ENCODE measurements around the gene EGFL7.

EGFL7 gene

GRCh38 chr9:136673088-136673974, 10.6 kb downstream of the EGFL7 start:
- no peak for DNase-seq (ENCODE audit: extremely low spot score)
- POLR2A ChIA-PET, result no interaction called here
- no peak for TF ChIP-seq CTCF (IDR thresholded peaks at IDR 0.05; ENCODE audit: control extremely low read depth, extremely low read depth, low read depth, missing control alignments)
- CTCF ChIA-PET, result interaction anchor here (0.6 to 4.0 kb wide), 9 partner anchors 9 to 189 kb away, joined by 3 to 44 read pairs (median 6); no protein-coding TSS in a partner anchor

- no peak for TF ChIP-seq CTCF (IDR thresholded peaks at IDR 0.05; ENCODE audit: control extremely low read depth, extremely low read depth, low read depth, missing control alignments)
- ChIA-PET CTCF (interaction anchor here (3.0 to 4.0 kb wide), 2 partner anchors 8 to 22 kb away, joined by 20 to 44 read pairs; no protein-coding TSS in a partner anchor), POLR2A (no interaction called here)
- no peak for DNase-seq (ENCODE audit: extremely low spot score)
These were observed 11.5 kb downstream of the EGFL7 start for GRCh38 chr9:136673975-136674785.

- no peak for TF ChIP-seq CTCF (IDR thresholded peaks at IDR 0.05; ENCODE audit: control extremely low read depth, extremely low read depth, low read depth, missing control alignments)
- ChIA-PET CTCF (interaction anchor here (2.2 to 4.0 kb wide), 2 partner anchors 7 to 8 kb away, joined by 7 to 44 read pairs; no protein-coding TSS in a partner anchor), POLR2A (no interaction called here)
- DNase-seq (ENCODE audit: extremely low spot score), result no peak
These were observed 12.2 kb downstream of the EGFL7 start for GRCh38 chr9:136674786-136675349.

GRCh38 chr9:136675477-136676296, 13.0 kb downstream of the EGFL7 start:
- ChIA-PET POLR2A (no interaction called here), CTCF (interaction anchor here (0.9 to 2.2 kb wide), 3 partner anchors 9 to 44 kb away, joined by 3 to 7 read pairs (median 3); no protein-coding TSS in a partner anchor)
- no peak for DNase-seq (ENCODE audit: extremely low spot score)
- TF ChIP-seq CTCF (IDR thresholded peaks at IDR 0.05; ENCODE audit: control extremely low read depth, extremely low read depth, low read depth, missing control alignments), result no peak

- no peak for DNase-seq (ENCODE audit: extremely low spot score)
- CTCF ChIA-PET, result interaction anchor here (0.9 to 2.2 kb wide), 3 partner anchors 10 to 45 kb away, joined by 3 to 7 read pairs (median 3); no protein-coding TSS in a partner anchor
- POLR2A ChIA-PET, result no interaction called here
- no peak for TF ChIP-seq CTCF (IDR thresholded peaks at IDR 0.05; ENCODE audit: control extremely low read depth, extremely low read depth, low read depth, missing control alignments)
These were observed 13.6 kb downstream of the EGFL7 start for GRCh38 chr9:136676297-136676794.

All from GM10248 (cell line).